Measurements from ENCODE around the gene TEX54. TPM values are rescaled to one million over a fixed set of nuclear protein-coding genes. Genes with fewer than 3 reads are reported as not detected.

The TEX54 gene
- total and polyA plus RNA-seq, 2 of the 13 experiments (the other 11 are each of a cell fraction or from before 2014, with no cell fraction given): not detected

GRCh38 chr11:62786318-62787004, 46.2 kb downstream of the TEX54 start (continued):
- no peak for TF ChIP-seq ZFP82 (CRISPR knock-in tag; IDR thresholded peaks at IDR 0.05; ENCODE audit: borderline replicate concordance)
- TF ChIP-seq ZBTB7B (CRISPR knock-in tag; IDR thresholded peaks at IDR 0.05): 0 out of 2 replicates have a peak, but pooled peaks have one; percentile 57
- peak; percentile 79 for TF ChIP-seq ZBTB33 (CRISPR knock-in tag; IDR thresholded peaks at IDR 0.05)
- no peak for TF ChIP-seq THAP7 (CRISPR knock-in tag; IDR thresholded peaks at IDR 0.05)
- no peak for TF ChIP-seq NFIB (CRISPR knock-in tag; IDR thresholded peaks at IDR 0.05; ENCODE audit: borderline replicate concordance)
- TF ChIP-seq ZNF136 (CRISPR knock-in tag; IDR thresholded peaks at IDR 0.05; ENCODE audit: low read depth): no peak
- TF ChIP-seq NR3C1 (CRISPR knock-in tag; IDR thresholded peaks at IDR 0.05): no peak
- 0 out of 2 replicates have a peak, but pooled peaks have one; percentile 24 for TF ChIP-seq PPARG (CRISPR knock-in tag; conservative IDR thresholded peaks at IDR 0.05)
- TF ChIP-seq RXRA (CRISPR knock-in tag; IDR thresholded peaks at IDR 0.05): peak; percentile 75
- no peak for TF ChIP-seq ZNF720 (CRISPR knock-in tag; IDR thresholded peaks at IDR 0.05)
- TF ChIP-seq ZSCAN20 (CRISPR knock-in tag; IDR thresholded peaks at IDR 0.05; ENCODE audit: borderline replicate concordance): 0 out of 2 replicates have a peak, but pooled peaks have one; percentile 24
- no peak for TF ChIP-seq ZBTB43 (CRISPR knock-in tag; conservative IDR thresholded peaks at IDR 0.05)
- TF ChIP-seq KMT2A (CRISPR knock-in tag; IDR thresholded peaks at IDR 0.05): no peak
- TF ChIP-seq MAFG (CRISPR knock-in tag; IDR thresholded peaks at IDR 0.05): no peak
- peak; percentile 49; the same call in 1 of the 2 replicates for TF ChIP-seq HOXD1 (CRISPR knock-in tag; IDR thresholded peaks at IDR 0.05)
- TF ChIP-seq PHB2 (IDR thresholded peaks at IDR 0.05; ENCODE audit: partially characterized antibody): no peak
- TF ChIP-seq BCL6 (CRISPR knock-in tag; IDR thresholded peaks at IDR 0.05): peak; percentile 36; the same call in 1 of the 2 replicates
- TF ChIP-seq ZNF354B (CRISPR knock-in tag; IDR thresholded peaks at IDR 0.05): no peak
- TF ChIP-seq ZNF143 (CRISPR knock-in tag; IDR thresholded peaks at IDR 0.05): no peak
- TF ChIP-seq KLF9 (CRISPR knock-in tag; IDR thresholded peaks at IDR 0.05; ENCODE audit: low read depth): no peak
- no peak for TF ChIP-seq ZNF543 (CRISPR knock-in tag; IDR thresholded peaks at IDR 0.05)
- no peak for TF ChIP-seq ASH2L (IDR thresholded peaks at IDR 0.05; ENCODE audit: insufficient read length, low read depth, low read length)
- no peak for TF ChIP-seq KLF11 (CRISPR knock-in tag; IDR thresholded peaks at IDR 0.05)
- no peak for TF ChIP-seq ZBTB42 (CRISPR knock-in tag; IDR thresholded peaks at IDR 0.05)
- no peak for TF ChIP-seq ZNF232 (CRISPR knock-in tag; IDR thresholded peaks at IDR 0.05; ENCODE audit: borderline replicate concordance)
- no peak for TF ChIP-seq ZNF510 (CRISPR knock-in tag; IDR thresholded peaks at IDR 0.05; ENCODE audit: low read depth)
- TF ChIP-seq ZFY (CRISPR knock-in tag; IDR thresholded peaks at IDR 0.05): no peak
- TF ChIP-seq ZNF337 (CRISPR knock-in tag; IDR thresholded peaks at IDR 0.05; ENCODE audit: borderline replicate concordance, low read depth): no peak
- TF ChIP-seq CHD2 (IDR thresholded peaks at IDR 0.05; ENCODE audit: low read depth, low read length): no peak
- TF ChIP-seq PAX8 (CRISPR knock-in tag; IDR thresholded peaks at IDR 0.05; ENCODE audit: borderline replicate concordance): no peak
